HL-60 (cell line): ENCODE data around the gene SLC16A6.
"Not testable (repeated sequence)": the region's sequence is repeated elsewhere in the genome, so short reads cannot be mapped to it uniquely, and the experiment has no call there.

Source experiments
- GABPA ChIP-seq: IDR thresholded peaks from 2 replicates; pipeline ENCODE4 v1.6.1; 2012; ENCODE audit warnings: low read depth
- POLR2AphosphoS5 ChIP-seq: IDR thresholded peaks from 2 replicates; pipeline ENCODE4 v1.6.1; 2012; ENCODE audit warnings: low read depth
- SPI1 ChIP-seq: IDR thresholded peaks from 2 replicates; pipeline ENCODE4 v1.6.1; 2012; ENCODE audit warnings: low read depth, mild to moderate bottlenecking, borderline replicate concordance
- TF ChIP-seq, protein P1 (sequence below): IDR thresholded peaks from one replicate; pipeline ENCODE4 v1.5.1; 2011; ENCODE audit warnings: low read length, control low read depth, inconsistent platforms; ENCODE audit not compliant: insufficient read depth
- TF ChIP-seq, protein P2 (sequence below): IDR thresholded peaks from 2 replicates; pipeline ENCODE4 v1.6.1; 2012; ENCODE audit warnings: low read depth; ENCODE audit not compliant: insufficient replicate concordance

DNA sequence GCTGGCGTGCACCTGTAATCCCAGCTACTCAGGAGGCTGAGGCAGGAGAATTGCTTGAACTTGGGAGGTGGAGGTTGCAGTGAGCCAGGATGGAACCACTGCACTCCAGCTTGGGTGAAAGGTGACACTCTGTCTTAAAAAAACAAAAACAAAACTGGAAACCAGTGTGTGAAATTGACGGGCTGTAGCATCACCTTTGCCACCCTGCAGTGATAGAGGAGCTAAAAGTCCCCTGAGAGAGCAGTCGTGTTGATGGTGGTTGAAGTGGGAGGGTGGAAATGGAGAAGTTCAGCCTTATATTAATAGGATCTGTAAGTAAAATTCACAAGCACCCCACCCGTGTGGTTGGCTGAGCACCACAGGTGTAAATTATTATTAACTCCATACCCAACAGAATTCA, 65.9 kb downstream of the SLC16A6 start:
- not testable (repeated sequence) for TF ChIP-seq POLR2AphosphoS5, GABPA, SPI1
- TF ChIP-seq, protein P1, sequence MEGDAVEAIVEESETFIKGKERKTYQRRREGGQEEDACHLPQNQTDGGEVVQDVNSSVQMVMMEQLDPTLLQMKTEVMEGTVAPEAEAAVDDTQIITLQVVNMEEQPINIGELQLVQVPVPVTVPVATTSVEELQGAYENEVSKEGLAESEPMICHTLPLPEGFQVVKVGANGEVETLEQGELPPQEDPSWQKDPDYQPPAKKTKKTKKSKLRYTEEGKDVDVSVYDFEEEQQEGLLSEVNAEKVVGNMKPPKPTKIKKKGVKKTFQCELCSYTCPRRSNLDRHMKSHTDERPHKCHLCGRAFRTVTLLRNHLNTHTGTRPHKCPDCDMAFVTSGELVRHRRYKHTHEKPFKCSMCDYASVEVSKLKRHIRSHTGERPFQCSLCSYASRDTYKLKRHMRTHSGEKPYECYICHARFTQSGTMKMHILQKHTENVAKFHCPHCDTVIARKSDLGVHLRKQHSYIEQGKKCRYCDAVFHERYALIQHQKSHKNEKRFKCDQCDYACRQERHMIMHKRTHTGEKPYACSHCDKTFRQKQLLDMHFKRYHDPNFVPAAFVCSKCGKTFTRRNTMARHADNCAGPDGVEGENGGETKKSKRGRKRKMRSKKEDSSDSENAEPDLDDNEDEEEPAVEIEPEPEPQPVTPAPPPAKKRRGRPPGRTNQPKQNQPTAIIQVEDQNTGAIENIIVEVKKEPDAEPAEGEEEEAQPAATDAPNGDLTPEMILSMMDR = not testable (repeated sequence)
- TF ChIP-seq, protein P2, sequence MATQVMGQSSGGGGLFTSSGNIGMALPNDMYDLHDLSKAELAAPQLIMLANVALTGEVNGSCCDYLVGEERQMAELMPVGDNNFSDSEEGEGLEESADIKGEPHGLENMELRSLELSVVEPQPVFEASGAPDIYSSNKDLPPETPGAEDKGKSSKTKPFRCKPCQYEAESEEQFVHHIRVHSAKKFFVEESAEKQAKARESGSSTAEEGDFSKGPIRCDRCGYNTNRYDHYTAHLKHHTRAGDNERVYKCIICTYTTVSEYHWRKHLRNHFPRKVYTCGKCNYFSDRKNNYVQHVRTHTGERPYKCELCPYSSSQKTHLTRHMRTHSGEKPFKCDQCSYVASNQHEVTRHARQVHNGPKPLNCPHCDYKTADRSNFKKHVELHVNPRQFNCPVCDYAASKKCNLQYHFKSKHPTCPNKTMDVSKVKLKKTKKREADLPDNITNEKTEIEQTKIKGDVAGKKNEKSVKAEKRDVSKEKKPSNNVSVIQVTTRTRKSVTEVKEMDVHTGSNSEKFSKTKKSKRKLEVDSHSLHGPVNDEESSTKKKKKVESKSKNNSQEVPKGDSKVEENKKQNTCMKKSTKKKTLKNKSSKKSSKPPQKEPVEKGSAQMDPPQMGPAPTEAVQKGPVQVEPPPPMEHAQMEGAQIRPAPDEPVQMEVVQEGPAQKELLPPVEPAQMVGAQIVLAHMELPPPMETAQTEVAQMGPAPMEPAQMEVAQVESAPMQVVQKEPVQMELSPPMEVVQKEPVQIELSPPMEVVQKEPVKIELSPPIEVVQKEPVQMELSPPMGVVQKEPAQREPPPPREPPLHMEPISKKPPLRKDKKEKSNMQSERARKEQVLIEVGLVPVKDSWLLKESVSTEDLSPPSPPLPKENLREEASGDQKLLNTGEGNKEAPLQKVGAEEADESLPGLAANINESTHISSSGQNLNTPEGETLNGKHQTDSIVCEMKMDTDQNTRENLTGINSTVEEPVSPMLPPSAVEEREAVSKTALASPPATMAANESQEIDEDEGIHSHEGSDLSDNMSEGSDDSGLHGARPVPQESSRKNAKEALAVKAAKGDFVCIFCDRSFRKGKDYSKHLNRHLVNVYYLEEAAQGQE = not testable (repeated sequence)
